Ishikawa (cell line): ENCODE results near the gene JPH3.

Experiments used
- EP300 ChIP-seq: IDR thresholded peaks from 2 replicates; pipeline ENCODE4 v1.6.1; 2012; ENCODE audit warnings: borderline replicate concordance
- TAF1 ChIP-seq: IDR thresholded peaks from 2 replicates; pipeline ENCODE4 v1.6.1; 2012; ENCODE audit warnings: low read depth, mild to moderate bottlenecking
- TF ChIP-seq, protein P1 (sequence below): IDR thresholded peaks from 2 replicates; pipeline ENCODE4 v1.6.1; 2012; ENCODE audit warnings: low read depth, mild to moderate bottlenecking
- TF ChIP-seq, protein P2 (sequence below): IDR thresholded peaks from 2 replicates; pipeline ENCODE4 v1.6.1; 2012

DNA sequence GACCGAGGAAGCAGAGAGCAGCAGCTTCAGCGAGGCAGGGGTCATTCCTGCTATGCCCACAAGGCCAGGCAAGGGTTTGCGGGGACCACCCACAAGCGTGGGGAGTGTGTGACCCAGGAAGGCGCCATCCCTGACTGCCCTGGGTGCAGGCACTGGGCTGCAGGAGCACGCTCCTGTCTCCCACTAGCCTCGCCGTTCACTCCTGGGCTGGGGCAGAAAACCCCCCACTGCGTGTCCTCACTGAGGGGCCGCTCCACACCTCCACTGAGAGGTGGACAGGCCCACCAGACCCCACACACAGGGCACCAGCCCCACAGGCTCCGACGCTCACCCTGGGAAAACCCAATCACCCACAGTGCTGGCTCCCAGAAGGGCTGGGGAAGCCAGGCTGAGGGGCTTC, 107.4 kb downstream of the JPH3 start:
- TF ChIP-seq, protein P1, sequence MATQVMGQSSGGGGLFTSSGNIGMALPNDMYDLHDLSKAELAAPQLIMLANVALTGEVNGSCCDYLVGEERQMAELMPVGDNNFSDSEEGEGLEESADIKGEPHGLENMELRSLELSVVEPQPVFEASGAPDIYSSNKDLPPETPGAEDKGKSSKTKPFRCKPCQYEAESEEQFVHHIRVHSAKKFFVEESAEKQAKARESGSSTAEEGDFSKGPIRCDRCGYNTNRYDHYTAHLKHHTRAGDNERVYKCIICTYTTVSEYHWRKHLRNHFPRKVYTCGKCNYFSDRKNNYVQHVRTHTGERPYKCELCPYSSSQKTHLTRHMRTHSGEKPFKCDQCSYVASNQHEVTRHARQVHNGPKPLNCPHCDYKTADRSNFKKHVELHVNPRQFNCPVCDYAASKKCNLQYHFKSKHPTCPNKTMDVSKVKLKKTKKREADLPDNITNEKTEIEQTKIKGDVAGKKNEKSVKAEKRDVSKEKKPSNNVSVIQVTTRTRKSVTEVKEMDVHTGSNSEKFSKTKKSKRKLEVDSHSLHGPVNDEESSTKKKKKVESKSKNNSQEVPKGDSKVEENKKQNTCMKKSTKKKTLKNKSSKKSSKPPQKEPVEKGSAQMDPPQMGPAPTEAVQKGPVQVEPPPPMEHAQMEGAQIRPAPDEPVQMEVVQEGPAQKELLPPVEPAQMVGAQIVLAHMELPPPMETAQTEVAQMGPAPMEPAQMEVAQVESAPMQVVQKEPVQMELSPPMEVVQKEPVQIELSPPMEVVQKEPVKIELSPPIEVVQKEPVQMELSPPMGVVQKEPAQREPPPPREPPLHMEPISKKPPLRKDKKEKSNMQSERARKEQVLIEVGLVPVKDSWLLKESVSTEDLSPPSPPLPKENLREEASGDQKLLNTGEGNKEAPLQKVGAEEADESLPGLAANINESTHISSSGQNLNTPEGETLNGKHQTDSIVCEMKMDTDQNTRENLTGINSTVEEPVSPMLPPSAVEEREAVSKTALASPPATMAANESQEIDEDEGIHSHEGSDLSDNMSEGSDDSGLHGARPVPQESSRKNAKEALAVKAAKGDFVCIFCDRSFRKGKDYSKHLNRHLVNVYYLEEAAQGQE: no peak
- TF ChIP-seq EP300: no peak
- TF ChIP-seq, protein P2, sequence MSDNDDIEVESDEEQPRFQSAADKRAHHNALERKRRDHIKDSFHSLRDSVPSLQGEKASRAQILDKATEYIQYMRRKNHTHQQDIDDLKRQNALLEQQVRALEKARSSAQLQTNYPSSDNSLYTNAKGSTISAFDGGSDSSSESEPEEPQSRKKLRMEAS: no peak
- TF ChIP-seq TAF1: no peak
